ENCODE data around the gene NPTX1.

The NPTX1 gene

DNA sequence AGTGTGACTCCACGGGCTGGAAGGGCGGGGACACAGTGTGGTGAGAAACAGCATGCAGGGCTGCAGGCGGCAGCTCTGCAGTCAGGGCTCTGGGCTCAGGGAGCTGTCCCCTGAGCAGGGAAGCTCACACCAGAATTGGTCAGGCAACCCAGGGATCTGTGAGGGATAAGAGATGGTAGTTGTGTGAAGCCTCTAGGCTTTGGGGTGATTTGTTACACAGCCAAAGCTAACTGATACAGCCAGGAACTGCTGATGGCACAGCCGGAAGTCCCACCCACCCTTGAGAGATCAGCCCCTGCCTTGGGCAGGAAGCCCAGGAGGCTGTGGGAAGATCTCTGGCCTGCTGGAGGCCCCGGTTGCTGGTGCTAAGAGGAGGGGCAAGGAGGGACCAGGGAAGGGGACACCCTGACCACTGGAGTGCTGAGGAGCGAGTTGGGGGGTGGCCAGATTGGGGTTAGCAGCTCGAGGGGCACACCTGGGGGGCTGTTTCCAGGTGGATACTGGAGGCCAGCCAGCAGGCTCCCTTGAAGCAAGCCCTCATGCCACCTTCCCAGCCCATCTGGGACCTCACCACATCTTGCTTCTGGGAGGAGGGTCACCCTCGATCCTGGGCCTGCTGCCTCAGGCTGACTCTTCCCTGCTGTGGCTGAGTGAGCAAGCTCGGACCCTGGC lies 25.2 kb downstream of the NPTX1 start:
- H3K4me3 ChIP-seq (ENCODE audit: low read depth, low read length): no peak overlapping the region
- DNase-seq (ENCODE audit: low read depth): no peak

DNA sequence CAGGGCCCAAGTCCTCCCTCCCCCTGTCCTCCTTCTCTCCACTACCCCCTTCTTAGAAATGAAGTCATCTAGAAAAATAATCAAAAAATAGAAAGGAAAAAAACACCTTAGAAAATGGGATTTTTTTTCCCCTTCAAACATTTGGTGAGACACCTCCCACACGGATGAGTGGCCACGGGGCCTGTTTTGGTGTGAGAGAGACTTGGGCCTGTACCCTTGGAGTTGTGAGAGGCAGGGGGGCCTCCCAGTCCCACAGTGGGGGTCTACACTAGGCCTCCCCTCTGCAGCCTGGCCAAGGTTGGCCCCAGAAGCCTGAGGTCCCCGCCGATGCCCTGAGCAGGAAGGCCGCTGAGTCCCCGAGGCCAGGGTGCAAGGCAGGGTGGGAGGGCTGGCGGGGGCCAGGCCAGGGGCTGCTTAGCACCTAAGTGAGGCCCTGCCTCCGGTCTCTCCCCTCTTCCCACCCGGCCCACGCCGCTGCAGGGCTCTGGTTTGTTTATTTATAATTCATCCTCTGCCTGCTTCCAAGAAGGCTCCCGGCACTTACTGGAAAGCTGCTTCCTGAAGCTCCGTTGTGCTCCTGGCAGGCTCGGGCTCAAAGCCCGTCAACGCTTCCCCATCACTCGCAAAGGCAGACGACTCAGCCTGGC lies 26.4 kb downstream of the NPTX1 start:
- no peak for DNase-seq (ENCODE audit: low read depth)
- H3K4me3 ChIP-seq (ENCODE audit: low read depth, low read length): no peak overlapping the region

DNA sequence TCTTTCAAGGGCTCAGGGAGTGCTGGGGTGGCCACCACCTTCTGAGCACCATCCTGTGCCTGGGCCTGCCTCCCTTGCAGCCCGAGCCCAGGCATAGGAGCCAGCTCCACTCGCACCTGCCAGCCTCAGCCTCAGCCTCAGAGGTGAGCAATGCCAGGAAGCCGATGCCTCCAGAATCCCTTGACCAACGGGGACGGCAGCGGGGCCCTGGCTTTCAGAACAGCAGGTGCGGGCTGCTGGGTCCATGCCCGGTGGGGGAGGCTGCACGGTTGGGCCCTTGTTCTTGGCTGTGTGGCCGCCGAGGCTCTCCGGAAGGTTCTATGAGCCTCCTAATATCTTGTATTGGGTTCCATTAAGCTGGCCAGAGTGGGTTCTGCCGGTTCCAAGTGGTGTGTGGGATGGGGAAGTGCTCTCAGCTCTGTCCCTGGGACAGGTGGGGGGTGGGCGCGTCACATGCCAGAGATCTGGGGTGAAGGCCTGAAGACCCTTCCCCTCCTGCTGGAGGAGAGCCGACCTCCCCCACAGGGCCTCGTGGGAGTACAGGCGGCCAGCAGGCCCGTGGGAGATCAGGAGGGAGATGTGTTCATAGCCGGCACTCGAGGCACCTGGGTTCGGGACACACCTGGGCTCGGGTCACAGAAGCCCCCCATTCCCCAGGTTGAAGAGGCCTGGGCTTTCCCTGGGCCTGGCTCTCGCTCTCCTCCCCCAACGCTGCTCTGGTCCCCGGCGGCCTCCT lies 27.0 kb downstream of the NPTX1 start:
- DNase-seq (ENCODE audit: low read depth): no peak
- H3K4me3 ChIP-seq (ENCODE audit: low read depth, low read length): no peak overlapping the region

GRCh38 chr17:80447790-80448189 lies 28.6 kb downstream of the NPTX1 start:
- no peak overlapping the region for H3K4me3 ChIP-seq (ENCODE audit: low read depth, low read length)
- DNase-seq (ENCODE audit: low read depth): no peak

DNA sequence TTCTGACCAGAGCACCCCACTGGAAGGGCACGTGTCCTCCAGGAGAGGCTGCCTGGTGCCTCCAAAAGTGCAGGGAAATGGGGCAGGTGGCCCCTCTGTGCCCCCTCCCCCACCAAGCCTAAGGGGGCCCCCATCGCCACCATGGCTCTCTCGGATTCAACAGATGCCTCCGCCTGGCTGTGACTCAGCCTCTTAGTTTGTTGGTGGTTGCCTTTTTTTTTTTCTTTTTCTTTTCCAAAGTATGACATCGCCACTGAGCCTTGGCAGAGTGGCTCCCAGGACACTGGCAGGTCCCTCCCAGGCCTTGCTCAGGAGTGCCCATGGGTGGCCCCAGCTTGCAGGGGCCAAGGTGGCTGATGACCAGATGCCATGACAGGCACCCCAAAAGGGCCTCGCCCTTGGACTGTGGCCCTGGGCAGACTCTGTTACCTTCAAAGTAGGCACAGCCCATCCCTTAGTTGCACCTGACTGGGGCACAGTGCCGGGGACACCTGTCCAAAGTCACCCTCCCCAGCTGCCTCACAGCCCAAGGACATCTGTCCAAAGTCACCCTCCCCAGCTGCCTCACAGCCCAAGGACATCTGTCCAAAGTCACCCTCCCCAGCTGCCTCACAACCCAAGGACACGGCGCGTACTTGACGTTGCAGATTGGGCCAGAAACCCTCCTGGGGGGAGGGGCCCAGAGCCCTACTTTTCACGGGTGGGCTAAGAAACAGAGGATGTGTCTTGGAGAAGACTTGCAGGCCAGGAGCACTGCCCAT lies 29.6 kb downstream of the NPTX1 start:
- DNase-seq (ENCODE audit: low read depth): no peak
- no peak overlapping the region for H3K4me3 ChIP-seq (ENCODE audit: low read depth, low read length)

- H3K4me3 ChIP-seq (ENCODE audit: low read depth, low read length): no peak overlapping the region
- no peak for DNase-seq (ENCODE audit: low read depth)
These were observed 30.7 kb downstream of the NPTX1 start for GRCh38 chr17:80445726-80446110.

GRCh38 chr17:80445007-80445725 lies 31.2 kb downstream of the NPTX1 start:
- H3K4me3 ChIP-seq (ENCODE audit: low read depth, low read length): no peak overlapping the region
- DNase-seq (ENCODE audit: low read depth): no peak

GRCh38 chr17:80444644-80444979 lies 31.8 kb downstream of the NPTX1 start:
- no peak overlapping the region for H3K4me3 ChIP-seq (ENCODE audit: low read depth, low read length)

DNA sequence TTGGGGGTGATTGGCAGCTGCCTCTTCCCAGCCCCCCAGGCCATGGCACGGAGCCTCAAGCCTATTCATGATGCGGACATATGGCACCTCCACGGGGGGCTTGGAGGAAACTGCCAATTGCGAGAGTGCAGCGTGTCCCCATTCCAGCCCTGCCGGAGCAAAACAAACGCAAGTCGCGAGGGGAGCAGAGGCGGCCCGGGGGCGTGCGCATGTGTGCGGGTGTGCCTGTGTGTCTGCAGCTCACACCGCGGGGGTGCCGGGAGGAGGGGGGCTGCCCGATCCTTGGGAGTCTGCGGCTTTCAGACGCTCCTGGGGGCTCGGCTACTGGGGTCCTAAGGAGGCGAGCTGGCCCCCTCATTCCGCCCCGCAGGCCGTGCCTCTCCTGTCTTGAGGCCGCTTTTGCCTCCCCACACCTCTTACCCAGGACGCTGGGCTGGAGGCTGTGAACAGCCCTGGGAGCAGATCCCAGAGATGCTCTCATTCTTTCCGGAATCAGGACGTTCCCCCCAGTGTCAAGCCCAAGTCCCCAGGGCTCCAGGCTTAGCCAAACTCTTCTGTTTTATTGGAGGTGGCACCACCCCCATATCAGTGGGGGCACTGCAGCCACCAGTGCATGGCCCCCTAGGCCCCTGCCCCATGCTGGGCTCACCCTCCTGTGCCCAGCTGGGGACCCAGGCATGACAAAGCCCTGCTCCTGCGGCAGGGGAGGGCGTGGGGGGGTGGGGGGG lies 32.3 kb downstream of the NPTX1 start:
- no peak for DNase-seq (ENCODE audit: low read depth)
- no peak overlapping the region for H3K4me3 ChIP-seq (ENCODE audit: low read depth, low read length)

More at GRCh38 chr17:80444644-80444979, 31.8 kb downstream of the NPTX1 start:
- no peak for DNase-seq (ENCODE audit: low read depth)

DNA sequence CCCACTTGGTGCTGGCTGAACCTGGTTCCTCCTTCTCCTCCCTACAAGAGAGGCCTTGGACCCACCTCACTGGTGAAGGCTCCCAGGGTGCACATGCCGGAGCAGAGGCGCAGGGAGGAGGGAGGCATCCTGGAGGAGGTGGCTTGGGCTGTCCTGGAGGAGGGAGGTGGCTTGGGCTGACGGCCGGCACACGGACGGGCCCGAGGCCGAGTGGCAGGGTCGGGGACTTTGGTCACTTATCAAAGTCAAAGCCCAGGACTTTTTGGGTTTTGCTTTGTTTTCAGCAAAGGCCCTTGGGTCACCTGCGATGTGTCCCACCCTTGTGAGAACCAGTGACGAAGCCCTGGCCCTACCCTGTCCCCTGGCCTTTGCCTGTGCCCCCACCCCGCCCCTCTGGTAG lies 32.9 kb downstream of the NPTX1 start:
- H3K4me3 ChIP-seq (ENCODE audit: low read depth, low read length): no peak overlapping the region
- DNase-seq (ENCODE audit: low read depth): no peak

GRCh38 chr17:80442764-80443163 lies 33.6 kb downstream of the NPTX1 start:
- H3K4me3 ChIP-seq (ENCODE audit: low read depth, low read length): no peak overlapping the region
- no peak for DNase-seq (ENCODE audit: low read depth)

DNA sequence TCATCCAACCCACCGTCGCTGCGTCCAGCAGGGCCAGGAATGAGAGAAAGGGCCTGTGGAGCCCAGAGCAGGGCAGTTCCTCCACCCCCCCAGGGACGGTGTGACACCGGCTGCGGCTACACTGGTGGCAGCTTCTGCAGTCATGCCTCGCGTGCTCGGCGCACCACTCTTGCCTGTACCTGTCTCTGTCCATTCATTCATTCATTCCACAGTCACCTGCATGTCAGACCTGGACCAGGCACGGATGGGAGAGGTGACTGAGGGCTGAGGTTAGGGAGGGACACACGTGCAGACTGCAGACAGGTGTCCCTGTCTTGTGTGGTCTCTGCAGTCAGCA lies 34.1 kb downstream of the NPTX1 start:
- no peak for DNase-seq (ENCODE audit: low read depth)
- no peak overlapping the region for H3K4me3 ChIP-seq (ENCODE audit: low read depth, low read length)

DNA sequence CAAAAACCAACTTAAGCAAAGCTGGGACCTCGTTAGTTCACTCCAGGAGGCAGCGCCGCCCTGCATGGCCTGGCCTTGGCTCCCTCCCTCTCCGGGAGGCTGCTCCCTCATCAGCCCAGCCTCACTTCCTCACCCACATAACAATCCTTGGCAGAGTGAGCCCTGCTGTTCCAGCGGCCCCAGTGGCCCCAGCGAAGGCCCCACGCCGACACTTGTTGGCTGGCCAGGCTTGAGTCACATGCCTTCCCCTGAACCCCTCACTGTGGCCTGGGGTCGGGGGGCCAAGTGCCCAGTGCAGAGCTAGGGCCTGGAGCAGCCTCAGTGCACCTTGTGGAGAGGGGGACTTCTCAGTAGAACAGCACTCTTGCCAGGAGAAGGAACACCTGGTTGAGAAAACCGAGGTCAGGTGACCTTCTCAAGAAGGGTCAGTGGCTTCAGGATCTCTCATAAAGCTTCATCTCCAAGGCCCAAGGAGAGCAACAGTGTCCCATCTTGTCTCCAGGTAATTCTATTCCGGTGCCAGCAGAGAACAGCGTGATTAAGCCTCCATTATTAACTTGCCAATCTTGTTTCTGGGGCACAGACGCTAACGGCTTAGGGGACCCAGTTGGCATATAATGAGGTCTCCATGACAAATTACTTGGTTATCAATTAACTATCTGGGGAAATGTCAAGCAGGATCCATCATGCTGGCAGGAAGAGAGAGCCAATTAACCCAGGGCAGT lies 34.6 kb downstream of the NPTX1 start:
- no peak for DNase-seq (ENCODE audit: low read depth)
- H3K4me3 ChIP-seq (ENCODE audit: low read depth, low read length): no peak overlapping the region

- DNase-seq (ENCODE audit: low read depth): no peak
- no peak overlapping the region for H3K4me3 ChIP-seq (ENCODE audit: low read depth, low read length)
These were observed 35.3 kb downstream of the NPTX1 start for GRCh38 chr17:80441133-80441578.

- H3K4me3 ChIP-seq (ENCODE audit: low read depth, low read length): no peak overlapping the region
- no peak for DNase-seq (ENCODE audit: low read depth)
These were observed 36.9 kb downstream of the NPTX1 start for GRCh38 chr17:80439499-80439898.

DNA sequence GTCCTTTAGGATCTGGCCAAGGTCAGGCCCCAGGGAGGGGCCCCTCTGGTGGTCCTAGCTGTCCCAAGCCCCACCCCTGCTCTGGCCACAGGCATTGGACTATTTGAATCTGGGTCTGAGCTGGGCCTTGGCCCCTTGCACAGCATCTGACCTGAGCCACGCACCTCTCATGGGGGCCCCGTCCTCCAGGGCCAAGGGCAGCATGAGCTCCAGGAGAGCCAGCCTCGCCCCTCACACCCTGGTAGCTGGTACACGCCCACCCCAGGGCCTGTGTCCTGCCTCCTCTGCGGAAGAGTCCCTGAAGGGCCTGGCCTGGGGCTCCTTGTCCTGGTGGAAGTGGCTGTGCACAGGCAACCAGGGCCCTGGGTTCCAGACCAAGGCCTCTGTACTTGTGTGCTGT lies 37.6 kb downstream of the NPTX1 start:
- no peak overlapping the region for H3K4me3 ChIP-seq (ENCODE audit: low read depth, low read length)
- DNase-seq (ENCODE audit: low read depth): no peak

GRCh38 chr17:80437532-80437931 lies 38.9 kb downstream of the NPTX1 start:
- H3K4me3 ChIP-seq (ENCODE audit: low read depth, low read length): no peak overlapping the region
- DNase-seq (ENCODE audit: low read depth): no peak

DNA sequence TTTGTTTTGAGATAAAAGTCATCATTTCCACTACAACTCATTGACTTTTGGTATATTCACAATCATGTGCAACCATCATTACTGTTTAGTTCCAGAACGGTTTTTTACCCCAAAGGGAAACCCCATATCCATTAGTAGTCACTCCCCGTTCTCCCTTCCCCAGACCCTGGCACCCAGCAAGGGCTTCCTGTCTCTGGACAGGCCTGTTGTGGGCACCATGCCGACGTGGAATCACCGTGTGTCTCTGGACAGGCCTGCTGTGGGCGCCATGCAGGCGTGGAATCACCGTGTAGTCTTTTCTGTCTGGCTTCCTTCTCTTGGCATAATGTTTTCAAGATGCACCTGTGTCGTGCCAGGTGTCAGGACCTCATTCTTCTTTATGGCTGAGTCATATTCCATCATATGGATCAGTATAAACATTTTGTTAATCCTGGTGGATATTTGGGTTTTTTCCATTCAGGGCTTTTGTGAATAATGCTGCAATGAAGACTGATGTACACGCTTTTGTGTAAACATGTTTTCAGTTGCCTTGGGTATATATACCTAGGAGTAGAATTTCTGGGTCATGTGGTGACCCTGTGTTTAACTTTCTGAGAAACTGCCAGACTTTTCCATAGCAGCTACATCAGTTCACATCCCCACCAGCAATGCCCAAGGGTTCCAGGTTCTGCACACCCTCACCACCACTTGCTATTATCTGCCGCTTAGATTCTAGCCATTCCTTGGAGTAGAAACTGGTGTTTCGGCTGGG lies 42.3 kb downstream of the NPTX1 start:
- no peak for DNase-seq (ENCODE audit: low read depth)
- H3K4me3 ChIP-seq (ENCODE audit: low read depth, low read length): no peak overlapping the region
